Fibroblast of villous mesenchyme (primary cell): Measurements from ENCODE around the gene SORBS1. TPM values are rescaled to one million over a fixed set of nuclear protein-coding genes. Genes with fewer than 3 reads are reported as not detected.

Source experiments
- DNase-seq: peaks from one replicate; pipeline ENCODE4 v3.0.0-alpha.2; 2010; ENCODE audit warnings: low read depth
- H3K4me3 ChIP-seq: 2 replicates; pipeline ENCODE4 v1.5.1; 2011; ENCODE audit warnings: low read depth, mild to moderate bottlenecking, low read length
- total RNA-seq: library from RNA; depleted of rRNA; stranded (reverse); fragments of >200 nt; gene quantifications from 2 replicates; pipeline ENCODE4 v1.2.3, GENCODE V29; 2012
- TF ChIP-seq, protein P1 (sequence below): IDR thresholded peaks from 2 replicates; pipeline ENCODE4 v1.5.1; 2012; ENCODE audit warnings: low read depth, mild to moderate bottlenecking, low read length; ENCODE audit not compliant: insufficient read depth

Gene SORBS1
- total RNA-seq, 1 donor, result 8.2 TPM

GRCh38 chr10:95569368-95569767 is 8.2 kb upstream of the SORBS1 start:
- no peak for DNase-seq
- TF ChIP-seq, protein P1, sequence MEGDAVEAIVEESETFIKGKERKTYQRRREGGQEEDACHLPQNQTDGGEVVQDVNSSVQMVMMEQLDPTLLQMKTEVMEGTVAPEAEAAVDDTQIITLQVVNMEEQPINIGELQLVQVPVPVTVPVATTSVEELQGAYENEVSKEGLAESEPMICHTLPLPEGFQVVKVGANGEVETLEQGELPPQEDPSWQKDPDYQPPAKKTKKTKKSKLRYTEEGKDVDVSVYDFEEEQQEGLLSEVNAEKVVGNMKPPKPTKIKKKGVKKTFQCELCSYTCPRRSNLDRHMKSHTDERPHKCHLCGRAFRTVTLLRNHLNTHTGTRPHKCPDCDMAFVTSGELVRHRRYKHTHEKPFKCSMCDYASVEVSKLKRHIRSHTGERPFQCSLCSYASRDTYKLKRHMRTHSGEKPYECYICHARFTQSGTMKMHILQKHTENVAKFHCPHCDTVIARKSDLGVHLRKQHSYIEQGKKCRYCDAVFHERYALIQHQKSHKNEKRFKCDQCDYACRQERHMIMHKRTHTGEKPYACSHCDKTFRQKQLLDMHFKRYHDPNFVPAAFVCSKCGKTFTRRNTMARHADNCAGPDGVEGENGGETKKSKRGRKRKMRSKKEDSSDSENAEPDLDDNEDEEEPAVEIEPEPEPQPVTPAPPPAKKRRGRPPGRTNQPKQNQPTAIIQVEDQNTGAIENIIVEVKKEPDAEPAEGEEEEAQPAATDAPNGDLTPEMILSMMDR, result no peak
- no peak overlapping the region for H3K4me3 ChIP-seq

DNA sequence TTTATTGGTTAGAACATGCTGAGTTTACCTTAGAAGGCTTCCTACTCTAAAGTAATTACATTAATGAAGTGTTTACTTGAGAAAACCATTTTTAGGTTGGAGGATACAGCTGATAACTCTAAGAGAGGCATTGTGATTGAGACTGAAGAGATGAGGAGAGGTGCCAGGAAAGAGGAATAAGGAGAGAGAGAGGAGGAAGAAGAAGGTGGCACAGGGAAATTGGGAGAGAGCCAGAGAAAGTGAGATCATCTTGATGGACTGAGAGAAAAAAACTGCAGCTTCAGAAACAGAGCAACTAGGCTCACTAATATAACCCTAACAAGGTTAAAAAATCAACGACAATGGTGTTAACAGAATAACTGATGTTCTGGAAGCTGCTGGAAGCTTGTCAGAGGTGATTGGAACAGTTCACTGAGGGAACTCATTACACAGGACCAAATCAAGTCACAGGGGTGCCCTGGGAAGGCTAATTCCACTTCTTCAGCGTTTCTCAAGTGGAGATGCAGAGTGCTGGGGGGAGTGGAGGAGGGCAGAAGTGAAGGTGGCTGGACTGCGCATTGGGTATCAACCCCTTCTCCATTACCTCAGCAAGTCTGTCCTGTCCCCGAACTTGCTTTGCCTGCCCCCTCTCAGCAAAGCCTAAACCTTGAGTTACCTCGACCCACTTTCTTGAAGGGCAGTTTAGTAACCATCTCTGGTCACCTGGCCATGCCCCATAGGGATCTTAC is 6.9 kb upstream of the SORBS1 start:
- TF ChIP-seq, protein P1, result no peak
- DNase-seq, result no peak
- H3K4me3 ChIP-seq, result no peak overlapping the region

DNA sequence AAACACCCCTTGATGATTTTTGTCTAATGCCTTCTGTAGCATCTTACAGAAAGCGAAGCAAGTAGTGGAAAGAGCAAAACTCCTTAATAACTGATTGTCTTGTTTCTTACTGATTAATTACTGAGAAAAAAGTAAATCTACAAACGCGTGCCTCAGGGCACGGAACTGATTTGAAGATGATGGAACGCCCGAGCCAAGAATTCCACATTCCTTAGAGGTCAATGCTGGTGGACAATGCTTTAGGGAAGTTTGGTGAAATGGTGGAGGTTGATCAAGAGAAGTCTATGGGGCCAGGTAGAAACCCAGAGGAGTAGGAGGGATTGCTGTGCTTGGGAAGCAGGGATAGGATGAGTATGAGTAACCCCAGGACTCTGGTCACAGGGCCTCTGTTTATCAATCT is 5.0 kb upstream of the SORBS1 start:
- TF ChIP-seq, protein P1, result no peak
- DNase-seq, result no peak
- H3K4me3 ChIP-seq, result no peak overlapping the region

DNA sequence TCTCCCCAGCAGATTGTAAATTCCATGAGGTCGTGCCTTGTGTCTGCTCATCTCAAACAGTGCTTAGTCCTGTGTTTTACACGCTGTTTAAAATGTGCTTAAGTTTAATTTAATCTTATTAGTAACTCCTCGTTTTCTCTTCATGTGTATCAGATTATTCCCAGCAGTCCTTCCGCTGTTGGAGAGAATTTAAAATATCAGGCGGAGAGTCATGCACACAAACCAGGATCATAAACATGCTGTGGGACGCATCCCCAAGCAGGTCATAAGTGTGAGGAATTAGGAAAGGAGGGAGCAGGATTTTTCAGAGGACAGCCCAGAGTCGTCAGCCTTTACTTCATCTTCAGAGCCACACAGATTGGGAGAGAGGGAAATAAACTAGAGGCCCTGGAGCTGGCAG is 4.2 kb upstream of the SORBS1 start:
- H3K4me3 ChIP-seq, result no peak overlapping the region
- DNase-seq, result no peak
- TF ChIP-seq, protein P1, result no peak

DNA sequence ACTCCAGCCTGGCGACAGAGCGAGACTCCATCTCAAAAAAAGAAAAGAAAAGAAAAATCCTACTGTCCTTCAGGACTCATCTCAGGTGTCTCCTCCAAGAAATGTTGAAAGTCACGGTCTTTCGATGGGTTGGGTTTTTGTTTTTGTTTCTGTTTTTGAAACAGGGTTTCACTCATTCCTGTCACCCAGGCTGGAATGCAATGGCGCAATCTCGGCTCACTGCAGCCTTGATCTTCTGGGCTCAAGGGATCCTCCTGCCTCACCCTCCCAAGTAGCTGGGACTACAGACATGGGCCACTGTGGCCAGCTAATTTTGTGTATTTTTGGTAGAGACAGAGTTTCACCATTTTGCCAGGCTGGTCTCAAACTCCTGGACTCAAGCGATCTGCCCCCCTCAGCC is 3.1 kb upstream of the SORBS1 start:
- no peak for DNase-seq
- H3K4me3 ChIP-seq, result no peak overlapping the region
- TF ChIP-seq, protein P1, result no peak

GRCh38 chr10:95562341-95562965 is 1.3 kb upstream of the SORBS1 start:
- H3K4me3 ChIP-seq, result no peak overlapping the region
- TF ChIP-seq, protein P1, result no peak
- DNase-seq, result no peak
